HG02938 (cell line): ENCODE measurements around the gene ZNF541.

Source experiments
- ATAC-seq: cut with Tn5 transposase; IDR thresholded peaks from one replicate; pipeline ENCODE4 v1.9.1; 2021; ENCODE audit warnings: mild to moderate bottlenecking, moderate library complexity; ENCODE audit not compliant: unreplicated experiment

The ZNF541 gene

GRCh38 chr19:47544476-47544875 lies 28.5 kb downstream of the ZNF541 start:
- no peak for ATAC-seq

- ATAC-seq = no peak
These were observed 28.9 kb downstream of the ZNF541 start for GRCh38 chr19:47544075-47544474.

GRCh38 chr19:47542030-47542475 lies 30.9 kb downstream of the ZNF541 start:
- ATAC-seq = no peak

- no peak for ATAC-seq
These were observed 31.4 kb downstream of the ZNF541 start for GRCh38 chr19:47541518-47541917.

- ATAC-seq = no peak
These were observed 32.2 kb downstream of the ZNF541 start for GRCh38 chr19:47540748-47541147.

- no peak for ATAC-seq
These were observed 33.1 kb downstream of the ZNF541 start for GRCh38 chr19:47539747-47540311.

- no peak for ATAC-seq
These were observed 34.1 kb downstream of the ZNF541 start for GRCh38 chr19:47538812-47539211.

GRCh38 chr19:47537493-47537892 lies 35.5 kb downstream of the ZNF541 start:
- ATAC-seq = no peak

- no peak for ATAC-seq
These were observed 38.3 kb downstream of the ZNF541 start for GRCh38 chr19:47534628-47535027.

- ATAC-seq = no peak
These were observed 41.1 kb downstream of the ZNF541 start for GRCh38 chr19:47531640-47532387.

- ATAC-seq = no peak
These were observed 43.8 kb downstream of the ZNF541 start for GRCh38 chr19:47529018-47529742.

- no peak for ATAC-seq
These were observed 46.1 kb downstream of the ZNF541 start for GRCh38 chr19:47526798-47527197.

- no peak for ATAC-seq
These were observed 49.5 kb downstream of the ZNF541 start for GRCh38 chr19:47523473-47523872.
